Vagina (tissue), 2 donors: Measurements from ENCODE around the gene DOK7.

ENCODE experiments used
- POLR2AphosphoS5 ChIP-seq, 2 donors: sonication (generic); formaldehyde crosslinking; IDR thresholded peaks; one replicate each; pipeline ENCODE4 v1.9.0; 2017; ENCODE audit warnings: antibody characterized with exemption in 2 of 2, mild to moderate bottlenecking in 2 of 2, low read depth in 1 of 2; ENCODE audit not compliant: insufficient read depth in 1 of 2
- TF ChIP-seq, protein P1 (sequence below), 3 experiments: fragments of 450-650 bp in 2 of 3; fragments of 200-600 bp in 1 of 3; sonication (generic) in 1 of 3; IDR thresholded peaks; one replicate each; pipeline ENCODE4 v1.5.1; 2017 to 2019; ENCODE audit warnings: antibody characterized with exemption in 3 of 3, mild to moderate bottlenecking in 2 of 3, moderate library complexity in 2 of 3

DNA sequence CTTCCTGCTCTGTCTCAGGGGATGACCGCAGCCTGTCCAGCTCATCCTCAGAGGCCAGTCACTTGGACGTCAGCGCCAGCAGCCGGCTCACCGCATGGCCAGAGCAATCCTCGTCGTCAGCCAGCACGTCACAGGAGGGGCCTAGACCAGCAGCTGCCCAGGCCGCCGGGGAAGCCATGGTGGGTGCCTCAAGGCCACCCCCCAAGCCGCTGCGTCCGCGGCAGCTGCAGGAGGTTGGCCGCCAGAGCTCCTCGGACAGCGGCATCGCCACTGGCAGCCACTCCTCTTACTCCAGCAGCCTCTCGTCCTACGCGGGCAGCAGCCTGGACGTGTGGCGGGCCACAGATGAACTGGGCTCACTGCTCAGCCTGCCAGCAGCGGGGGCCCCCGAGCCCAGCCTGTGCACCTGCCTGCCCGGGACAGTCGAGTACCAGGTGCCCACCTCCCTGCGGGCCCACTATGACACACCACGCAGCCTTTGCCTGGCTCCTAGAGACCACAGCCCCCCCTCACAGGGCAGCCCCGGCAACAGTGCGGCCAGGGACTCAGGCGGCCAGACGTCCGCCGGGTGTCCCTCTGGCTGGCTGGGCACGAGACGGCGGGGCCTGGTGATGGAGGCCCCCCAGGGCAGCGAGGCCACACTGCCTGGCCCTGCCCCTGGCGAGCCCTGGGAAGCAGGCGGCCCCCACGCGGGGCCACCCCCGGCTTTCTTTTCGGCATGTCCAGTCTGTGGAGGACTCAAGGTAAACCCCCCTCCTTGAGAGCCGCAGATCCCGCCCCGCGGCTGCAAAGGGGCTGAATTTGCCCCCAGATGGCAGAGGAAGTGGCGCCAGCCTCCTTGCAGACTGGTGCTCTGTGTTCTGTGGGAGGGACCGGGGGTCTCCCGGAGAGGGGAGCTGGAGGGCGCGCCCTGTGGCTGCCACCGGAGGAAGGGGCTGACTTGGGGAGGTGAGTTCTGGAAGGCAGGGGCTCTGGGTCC, 29.9 kb downstream of the DOK7 start:
- TF ChIP-seq, protein P1, sequence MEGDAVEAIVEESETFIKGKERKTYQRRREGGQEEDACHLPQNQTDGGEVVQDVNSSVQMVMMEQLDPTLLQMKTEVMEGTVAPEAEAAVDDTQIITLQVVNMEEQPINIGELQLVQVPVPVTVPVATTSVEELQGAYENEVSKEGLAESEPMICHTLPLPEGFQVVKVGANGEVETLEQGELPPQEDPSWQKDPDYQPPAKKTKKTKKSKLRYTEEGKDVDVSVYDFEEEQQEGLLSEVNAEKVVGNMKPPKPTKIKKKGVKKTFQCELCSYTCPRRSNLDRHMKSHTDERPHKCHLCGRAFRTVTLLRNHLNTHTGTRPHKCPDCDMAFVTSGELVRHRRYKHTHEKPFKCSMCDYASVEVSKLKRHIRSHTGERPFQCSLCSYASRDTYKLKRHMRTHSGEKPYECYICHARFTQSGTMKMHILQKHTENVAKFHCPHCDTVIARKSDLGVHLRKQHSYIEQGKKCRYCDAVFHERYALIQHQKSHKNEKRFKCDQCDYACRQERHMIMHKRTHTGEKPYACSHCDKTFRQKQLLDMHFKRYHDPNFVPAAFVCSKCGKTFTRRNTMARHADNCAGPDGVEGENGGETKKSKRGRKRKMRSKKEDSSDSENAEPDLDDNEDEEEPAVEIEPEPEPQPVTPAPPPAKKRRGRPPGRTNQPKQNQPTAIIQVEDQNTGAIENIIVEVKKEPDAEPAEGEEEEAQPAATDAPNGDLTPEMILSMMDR (IDR thresholded peaks at IDR 0.05), result no peak
- no peak for TF ChIP-seq POLR2AphosphoS5 (IDR thresholded peaks at IDR 0.05; ENCODE audit: insufficient read depth in 1 of 2, low read depth in 1 of 2)
